COLO829 (cell line): ENCODE results near the gene POLR2E.
A peak's percentile ranks its signal among the peaks of the same experiment; 100 is the strongest.
"Not testable (repeated sequence)": the region's sequence is repeated elsewhere in the genome, so short reads cannot be mapped to it uniquely, and the experiment has no call there.

Experiments used
- DNase-seq: peaks from one replicate; pipeline ENCODE4 v3.0.0; 2012; ENCODE audit warnings: low spot score

POLR2E gene

GRCh38 chr19:1094978-1095701, at the start of gene POLR2E:
TSS of gene POLR2E (minus strand) at chr19:1095375. CDS start at chr19:1095315, 60 bp downstream.
- DNase-seq, result peak; percentile 98

- no peak for DNase-seq
Measured at GRCh38 chr19:1144741-1145140, 49.6 kb upstream of the POLR2E start.

- no peak for DNase-seq
Measured at GRCh38 chr19:1143828-1144399, 48.7 kb upstream of the POLR2E start.

- no peak for DNase-seq
Measured at GRCh38 chr19:1141944-1142343, 46.8 kb upstream of the POLR2E start.

GRCh38 chr19:1140272-1141027, 45.3 kb upstream of the POLR2E start:
- DNase-seq, result no peak

GRCh38 chr19:1139126-1139525, 44.0 kb upstream of the POLR2E start:
- DNase-seq, result no peak

- no peak for DNase-seq
Measured at GRCh38 chr19:1138121-1138520, 42.9 kb upstream of the POLR2E start.

- DNase-seq, result no peak
Measured at GRCh38 chr19:1136621-1137317, 41.6 kb upstream of the POLR2E start.

GRCh38 chr19:1136201-1136600, 41.0 kb upstream of the POLR2E start:
- DNase-seq, result no peak

- no peak for DNase-seq
Measured at GRCh38 chr19:1135454-1135853, 40.3 kb upstream of the POLR2E start.

- DNase-seq, result no peak
Measured at GRCh38 chr19:1134431-1134830, 39.3 kb upstream of the POLR2E start.

GRCh38 chr19:1133471-1133929, 38.3 kb upstream of the POLR2E start:
- peak; percentile 17 for DNase-seq

- DNase-seq, result no peak
Measured at GRCh38 chr19:1132552-1133383, 37.6 kb upstream of the POLR2E start.

- peak; percentile 40 for DNase-seq
Measured at GRCh38 chr19:1131718-1132551, 36.8 kb upstream of the POLR2E start.

- DNase-seq, result no peak
Measured at GRCh38 chr19:1130771-1131717, 35.9 kb upstream of the POLR2E start.

GRCh38 chr19:1129535-1129934, 34.4 kb upstream of the POLR2E start:
- DNase-seq, result no peak

GRCh38 chr19:1129084-1129483, 33.9 kb upstream of the POLR2E start:
- not testable (repeated sequence) for DNase-seq

GRCh38 chr19:1128106-1128505, 32.9 kb upstream of the POLR2E start:
- no peak for DNase-seq

- DNase-seq, result no peak
Measured at GRCh38 chr19:1126984-1127760, 32.0 kb upstream of the POLR2E start.
